Progenitor cell of endocrine pancreas (in vitro differentiated cells): ENCODE measurements around the gene APOL4. TPM values are rescaled to one million over a fixed set of nuclear protein-coding genes. Genes with fewer than 3 reads are reported as not detected.

Experiments used
- DNase-seq: peaks from one replicate; pipeline ENCODE4 v3.0.0; 2021; ENCODE audit warnings: low spot score; ENCODE audit not compliant: unreplicated experiment
- H3K27ac Mint-ChIP-seq: 2 replicates; pipeline ENCODE4 v1.8.0; 2021; ENCODE audit warnings: mild to moderate bottlenecking, moderate library complexity, mixed read lengths
- H3K27me3 Mint-ChIP-seq: 2 replicates; pipeline ENCODE4 v1.8.0; 2021; ENCODE audit warnings: mixed read lengths
- H3K36me3 Mint-ChIP-seq: 2 replicates; pipeline ENCODE4 v1.8.0; 2022; ENCODE audit warnings: mixed read lengths; ENCODE audit not compliant: insufficient read depth
- H3K4me1 Mint-ChIP-seq: 2 replicates; pipeline ENCODE4 v1.8.0; 2021; ENCODE audit warnings: low read depth, mixed read lengths
- H3K4me3 Mint-ChIP-seq: 2 replicates; pipeline ENCODE4 v1.8.0; 2021; ENCODE audit warnings: low read depth, mild to moderate bottlenecking, moderate library complexity, mixed read lengths
- H3K9me3 Mint-ChIP-seq: 2 replicates; pipeline ENCODE4 v1.8.0; 2021; ENCODE audit warnings: low read depth, mixed read lengths
- CTCF ChIP-seq: fragments of 200-600 bp; sonication (generic); IDR thresholded peaks from one replicate; pipeline ENCODE4 v1.5.0; 2021; ENCODE audit warnings: antibody characterized with exemption, mild to moderate bottlenecking; ENCODE audit not compliant: unreplicated experiment
- total RNA-seq: library from RNA; stranded (reverse); gene quantifications from 2 replicates; pipeline ENCODE4 v1.2.1, GENCODE V29; 2021

Gene APOL4
- total RNA-seq, 1 donor from 2014 or later = not detected

GRCh38 chr22:36152088-36152487, 49.5 kb downstream of the APOL4 start:
- no peak for TF ChIP-seq CTCF
- Mint-ChIP-seq H3K36me3 (peaks cover 4% of the 10 kb centered on the region), H3K4me1 (peaks cover 42% of the 10 kb centered on the region), H3K27me3 (no peaks in the 10 kb centered on the region), H3K27ac (no peak overlapping the region), H3K4me3 (no peak overlapping the region), H3K9me3 (peaks cover 9% of the 10 kb centered on the region)
- DNase-seq = no peak

DNA sequence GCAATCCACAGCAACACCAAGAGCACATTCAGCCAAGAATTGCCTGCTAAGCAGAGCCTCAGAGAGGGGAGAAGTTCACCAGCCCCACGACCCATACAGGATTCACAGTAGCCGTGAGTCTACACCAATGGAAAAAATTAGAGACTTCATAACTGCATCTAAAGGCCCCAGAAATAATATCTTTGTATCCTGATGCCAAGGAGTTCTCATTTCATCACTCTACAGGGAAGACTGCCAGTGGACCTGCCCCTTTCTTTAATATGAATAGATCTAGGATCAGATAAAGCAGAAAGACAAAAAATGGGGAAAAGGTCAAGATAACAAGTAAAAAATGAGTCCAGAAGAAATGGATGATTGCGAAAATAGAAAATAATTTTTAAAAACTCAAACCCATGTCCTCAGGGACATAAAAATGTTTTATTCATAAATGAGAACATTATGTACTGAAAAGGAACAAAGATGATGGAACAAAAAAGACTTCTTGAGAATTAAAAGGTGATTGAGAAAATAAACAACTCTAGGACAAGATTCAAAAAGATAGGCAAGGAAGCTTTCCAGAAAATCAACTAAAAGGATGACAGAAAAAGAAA, 50.5 kb downstream of the APOL4 start:
- Mint-ChIP-seq H3K9me3 (peaks cover 9% of the 10 kb centered on the region), H3K4me3 (no peak overlapping the region), H3K27ac (no peak overlapping the region), H3K4me1 (peaks cover 32% of the 10 kb centered on the region), H3K27me3 (no peaks in the 10 kb centered on the region), H3K36me3 (peaks cover 4% of the 10 kb centered on the region)
- no peak for TF ChIP-seq CTCF
- no peak for DNase-seq

DNA sequence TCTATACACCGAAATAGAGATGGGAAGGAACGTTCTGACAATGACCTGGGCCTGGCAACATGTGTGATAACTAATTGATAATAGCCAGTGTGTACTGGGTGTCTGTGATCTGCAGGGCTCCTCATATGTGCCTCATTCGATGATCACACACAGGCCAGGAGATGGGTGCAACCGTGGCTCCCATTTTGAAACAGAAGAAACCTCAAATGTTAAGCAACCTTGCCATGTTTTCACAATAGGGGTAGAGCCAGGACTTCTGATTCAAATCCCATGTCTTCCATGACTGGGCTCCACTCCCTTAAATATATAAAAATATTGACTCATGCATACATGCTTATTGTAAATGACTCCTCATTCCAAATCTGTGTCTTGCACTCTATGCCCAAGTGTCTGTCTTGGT, 52.2 kb downstream of the APOL4 start:
- H3K9me3 Mint-ChIP-seq = peaks cover 9% of the 10 kb centered on the region
- H3K27ac Mint-ChIP-seq = no peak overlapping the region
- no peaks in the 10 kb centered on the region for H3K27me3 Mint-ChIP-seq
- H3K4me3 Mint-ChIP-seq = no peak overlapping the region
- TF ChIP-seq CTCF = no peak
- peaks cover 17% of the 10 kb centered on the region for H3K4me1 Mint-ChIP-seq
- DNase-seq = no peak
- peaks cover 4% of the 10 kb centered on the region for H3K36me3 Mint-ChIP-seq

DNA sequence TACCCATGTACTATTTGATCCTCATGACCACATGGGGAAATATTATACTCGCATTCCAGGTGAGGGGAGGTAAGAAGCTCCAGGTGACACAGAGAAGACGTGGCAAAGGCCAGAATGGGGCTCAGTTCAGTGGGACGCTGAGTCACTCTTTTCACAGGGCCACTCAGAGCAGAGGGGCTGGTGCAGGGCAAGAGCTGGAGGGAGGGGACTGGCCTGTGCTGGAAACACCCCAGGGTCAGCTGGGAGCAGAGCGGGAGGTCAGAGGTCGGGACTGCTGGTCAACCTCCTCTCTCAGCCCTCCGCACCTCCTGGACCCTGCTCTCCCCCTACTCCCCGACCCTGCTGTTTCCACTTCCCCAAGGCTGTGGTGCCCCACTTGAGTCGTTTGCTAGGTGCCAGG, 53.2 kb downstream of the APOL4 start:
- TF ChIP-seq CTCF = no peak
- Mint-ChIP-seq H3K36me3 (peaks cover 4% of the 10 kb centered on the region), H3K27me3 (no peaks in the 10 kb centered on the region), H3K27ac (peak overlapping the region; percentile 13), H3K4me3 (no peak overlapping the region), H3K9me3 (peaks cover 9% of the 10 kb centered on the region), H3K4me1 (peaks cover 7% of the 10 kb centered on the region)
- DNase-seq = no peak

DNA sequence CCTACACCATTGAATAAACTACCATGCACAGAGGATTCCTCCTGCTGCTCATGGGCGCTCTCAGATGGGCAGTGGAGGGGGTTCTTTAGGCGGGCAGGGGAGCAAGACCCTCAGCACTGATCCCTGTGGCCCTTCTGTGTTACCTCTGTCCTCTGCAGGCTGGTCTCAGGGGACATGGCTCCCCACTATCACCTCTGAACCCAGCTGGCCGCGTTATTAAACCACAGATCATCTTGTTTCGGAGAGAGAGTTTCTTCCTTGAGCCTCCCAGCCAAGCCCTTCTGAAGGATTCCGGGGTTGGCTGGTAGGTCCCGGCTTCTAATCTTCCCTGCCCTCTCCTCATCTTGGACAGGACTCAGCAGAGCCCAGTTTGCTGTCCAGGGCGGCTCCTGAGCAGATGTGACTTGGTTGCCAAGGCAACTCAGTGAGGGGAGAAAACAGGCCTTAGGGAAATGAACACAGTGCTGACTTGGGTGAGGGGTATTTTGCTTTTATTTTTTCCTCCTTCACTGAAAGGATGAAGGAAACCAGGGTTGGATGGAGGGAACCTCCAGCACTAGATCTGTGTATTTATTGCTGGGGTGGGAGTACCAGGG, 54.3 kb downstream of the APOL4 start:
- Mint-ChIP-seq H3K4me3 (no peak overlapping the region), H3K4me1 (peaks cover 7% of the 10 kb centered on the region), H3K27ac (no peak overlapping the region), H3K36me3 (peaks cover 4% of the 10 kb centered on the region), H3K27me3 (peaks cover 9% of the 10 kb centered on the region), H3K9me3 (peaks cover 7% of the 10 kb centered on the region)
- DNase-seq = no peak
- no peak for TF ChIP-seq CTCF
